WTC11 (cell line): ENCODE measurements around the gene STK38L. TPM values are rescaled to one million over a fixed set of nuclear protein-coding genes. Genes with fewer than 3 reads are reported as not detected.

Experiments used
- ATAC-seq: fragments of 200-7000 bp; cut with Tn5 transposase; 2 replicates; pipeline ENCODE4 v1.10.0; 2021; ENCODE audit warnings: mild to moderate bottlenecking, moderate library complexity
- CTCF ChIA-PET: fragments of 300-600 bp; sonication (Branson Sonifier 250); formaldehyde crosslinking; loops from one replicate; lab custom pipeline; 2021; ENCODE audit warnings: antibody characterized with exemption; lab: Charles Lee
- POLR2A ChIA-PET: fragments of 350-600 bp; sonication (Branson Sonifier 250); formaldehyde crosslinking; loops from one replicate; lab custom pipeline; 2021; ENCODE audit warnings: antibody characterized with exemption; lab: Charles Lee
- DNase-seq: peaks from one replicate; pipeline ENCODE4 v3.0.0; 2021; ENCODE audit warnings: low spot score
- H3K27ac Mint-ChIP-seq: 2 replicates; pipeline ENCODE4 v1.8.0; 2021; ENCODE audit warnings: mixed read lengths
- H3K27me3 Mint-ChIP-seq: 2 replicates; pipeline ENCODE4 v1.8.0; 2021; ENCODE audit warnings: low read depth, mild to moderate bottlenecking, moderate library complexity, mixed read lengths
- H3K36me3 Mint-ChIP-seq: 2 replicates; pipeline ENCODE4 v1.8.0; 2021; ENCODE audit warnings: mixed read lengths
- H3K4me1 Mint-ChIP-seq: 2 replicates; pipeline ENCODE4 v1.8.0; 2022; ENCODE audit warnings: mixed read lengths
- H3K4me3 Mint-ChIP-seq: 2 replicates; pipeline ENCODE4 v1.8.0; 2021; ENCODE audit warnings: mild to moderate bottlenecking, moderate library complexity, mixed read lengths
- H3K9me3 Mint-ChIP-seq: 2 replicates; pipeline ENCODE4 v1.8.0; 2021; ENCODE audit warnings: mixed read lengths
- ARID4B ChIP-seq: sonication (generic); formaldehyde crosslinking; IDR thresholded peaks from 2 replicates; pipeline ENCODE4 v1.8.0; 2023; ENCODE audit warnings: missing genetic modification reagents, mild to moderate bottlenecking, borderline replicate concordance
- ATF3 ChIP-seq: sonication (generic); formaldehyde crosslinking; conservative IDR thresholded peaks from 2 replicates; pipeline ENCODE4 v1.8.1; 2022; ENCODE audit warnings: mild to moderate bottlenecking, missing genetic modification reagents
- ATF6 ChIP-seq: sonication (generic); formaldehyde crosslinking; IDR thresholded peaks from 2 replicates; pipeline ENCODE4 v1.8.1; 2023; ENCODE audit warnings: mild to moderate bottlenecking, missing genetic modification reagents
- ELF4 ChIP-seq: sonication (generic); formaldehyde crosslinking; IDR thresholded peaks from 2 replicates; pipeline ENCODE4 v1.8.1; 2022; ENCODE audit warnings: low read depth, mild to moderate bottlenecking, moderate library complexity, missing genetic modification reagents
- EMX1 ChIP-seq: fragments of 250-450 bp; sonication (Bioruptor Pico); IDR thresholded peaks from 2 replicates; pipeline ENCODE4 v1.8.0; 2021; ENCODE audit warnings: mild to moderate bottlenecking
- JUN ChIP-seq: sonication (generic); formaldehyde crosslinking; IDR thresholded peaks from 2 replicates; pipeline ENCODE4 v1.8.0; 2023; ENCODE audit warnings: mild to moderate bottlenecking, missing genetic modification reagents
- MLX ChIP-seq: sonication (generic); formaldehyde crosslinking; IDR thresholded peaks from 2 replicates; pipeline ENCODE4 v1.8.1; 2023; ENCODE audit warnings: mild to moderate bottlenecking, missing genetic modification reagents, moderate library complexity
- MYBL2 ChIP-seq: sonication (generic); formaldehyde crosslinking; IDR thresholded peaks from 2 replicates; pipeline ENCODE4 v1.8.1; 2023; ENCODE audit warnings: mild to moderate bottlenecking, moderate library complexity, missing genetic modification reagents
- NFATC4 ChIP-seq: fragments of 250-450 bp; sonication (Bioruptor Pico); IDR thresholded peaks from 2 replicates; pipeline ENCODE4 v1.9.0; 2021; ENCODE audit warnings: mild to moderate bottlenecking
- NR1H2 ChIP-seq: sonication (generic); formaldehyde crosslinking; IDR thresholded peaks from 2 replicates; pipeline ENCODE4 v1.9.0; 2021; ENCODE audit warnings: mild to moderate bottlenecking, moderate library complexity, missing genetic modification reagents
- PRDM15 ChIP-seq: sonication (generic); formaldehyde crosslinking; IDR thresholded peaks from 2 replicates; pipeline ENCODE4 v1.8.0; 2022; ENCODE audit warnings: missing genetic modification reagents
- RELA ChIP-seq: sonication (generic); formaldehyde crosslinking; IDR thresholded peaks from 2 replicates; pipeline ENCODE4 v1.8.1; 2022; ENCODE audit warnings: missing genetic modification reagents, mild to moderate bottlenecking, borderline replicate concordance
- SMAD3 ChIP-seq: sonication (generic); formaldehyde crosslinking; IDR thresholded peaks from 2 replicates; pipeline ENCODE4 v1.8.0; 2022; ENCODE audit warnings: missing genetic modification reagents, mild to moderate bottlenecking, borderline replicate concordance
- TEAD4 ChIP-seq: sonication (generic); formaldehyde crosslinking; IDR thresholded peaks from 2 replicates; pipeline ENCODE4 v1.8.0; 2022; ENCODE audit warnings: mild to moderate bottlenecking, missing genetic modification reagents
- TP53 ChIP-seq: sonication (generic); formaldehyde crosslinking; IDR thresholded peaks from 2 replicates; pipeline ENCODE4 v1.8.1; 2023; ENCODE audit warnings: mild to moderate bottlenecking, missing genetic modification reagents
- ZNF138 ChIP-seq: sonication (generic); formaldehyde crosslinking; conservative IDR thresholded peaks from 2 replicates; pipeline ENCODE4 v1.8.1; 2022; ENCODE audit warnings: mild to moderate bottlenecking, moderate library complexity, missing genetic modification reagents
- ZNF219 ChIP-seq: sonication (generic); formaldehyde crosslinking; IDR thresholded peaks from 2 replicates; pipeline ENCODE4 v1.8.0; 2023; ENCODE audit warnings: missing genetic modification reagents, mild to moderate bottlenecking, borderline replicate concordance
- ZNF263 ChIP-seq: sonication (generic); formaldehyde crosslinking; IDR thresholded peaks from 2 replicates; pipeline ENCODE4 v1.8.1; 2022; ENCODE audit warnings: low read depth, mild to moderate bottlenecking, moderate library complexity, missing genetic modification reagents
- ZSCAN18 ChIP-seq: fragments of 250-450 bp; sonication (Bioruptor Pico); IDR thresholded peaks from 2 replicates; pipeline ENCODE4 v2.1.2; 2022; ENCODE audit warnings: mild to moderate bottlenecking, moderate library complexity
- total RNA-seq: library from RNA; stranded (reverse); gene quantifications from 3 replicates; pipeline ENCODE4 v1.2.3, GENCODE V29; 2021

The STK38L gene
- total RNA-seq, 1 experiment from 2014 or later, result 47.2 TPM

GRCh38 chr12:27332407-27332713 is 88.3 kb downstream of the STK38L start:
- Mint-ChIP-seq H3K4me1 (peaks cover 19% of the 10 kb centered on the region), H3K27me3 (peaks cover 33% of the 10 kb centered on the region), H3K27ac (no peak overlapping the region), H3K36me3 (no peaks in the 10 kb centered on the region), H3K9me3 (no peaks in the 10 kb centered on the region), H3K4me3 (peak overlapping the region; percentile 76)
- DNase-seq, result no peak
- no peak for TF ChIP-seq PRDM15 (CRISPR knock-in tag)
- no peak for TF ChIP-seq MYBL2 (CRISPR knock-in tag)
- TF ChIP-seq ATF3 (CRISPR knock-in tag), result no peak
- TF ChIP-seq TP53 (CRISPR knock-in tag), result no peak
- no peak; the same call in 1 of the 2 replicates for TF ChIP-seq ARID4B (CRISPR knock-in tag)
- no peak for TF ChIP-seq JUN (CRISPR knock-in tag)
- no peak for TF ChIP-seq EMX1 (CRISPR knock-in tag)
- no peak for TF ChIP-seq ZNF219 (CRISPR knock-in tag)
- TF ChIP-seq ATF6 (CRISPR knock-in tag), result no peak
- no peak for TF ChIP-seq NR1H2 (CRISPR knock-in tag)
- no peak for TF ChIP-seq SMAD3 (CRISPR knock-in tag)
- no peak for TF ChIP-seq ZNF263
- no peak for TF ChIP-seq ZSCAN18
- no peak for TF ChIP-seq TEAD4 (CRISPR knock-in tag)
- TF ChIP-seq NFATC4, result no peak
- no peak for TF ChIP-seq ZNF138 (CRISPR knock-in tag)
- no peak for TF ChIP-seq RELA (CRISPR knock-in tag)
- no peak for TF ChIP-seq MLX
- no peak for TF ChIP-seq ELF4 (CRISPR knock-in tag)
- ChIA-PET POLR2A (interaction anchor here (1.4 kb wide), 1 partner anchor 192 kb away, joined by 4 read pairs; the partner anchor contains the start of gene PPFIBP1), CTCF (no interaction called here)
- peak; percentile 14 for ATAC-seq
